Upper lobe of right lung (tissue), 1 donor: ENCODE results near the gene TEKT5. TPM values are rescaled to one million over a fixed set of nuclear protein-coding genes. Genes with fewer than 3 reads are reported as not detected.

Source experiments
- ATAC-seq: fragments of 200-7000 bp; cut with Tn5 transposase; one replicate; pipeline ENCODE4 v1.9.1; 2020; ENCODE audit warnings: mild to moderate bottlenecking, moderate library complexity
- DNase-seq: peaks from one replicate; pipeline ENCODE4 v3.0.0-alpha.2; 2020
- H3K27ac ChIP-seq: fragments of 200-600 bp; one replicate; pipeline ENCODE4 v1.8.0; 2022
- H3K27me3 ChIP-seq: fragments of 200-600 bp; one replicate; pipeline ENCODE4 v1.8.0; 2022; ENCODE audit warnings: mild to moderate bottlenecking
- H3K36me3 ChIP-seq: fragments of 200-600 bp; one replicate; pipeline ENCODE4 v1.8.0; 2022
- H3K4me1 ChIP-seq: fragments of 200-600 bp; one replicate; pipeline ENCODE4 v1.8.0; 2022
- H3K4me3 ChIP-seq: fragments of 200-600 bp; one replicate; pipeline ENCODE4 v1.8.0; 2022; ENCODE audit warnings: mild to moderate bottlenecking
- H3K9me3 ChIP-seq: fragments of 200-600 bp; one replicate; pipeline ENCODE4 v1.8.0; 2022
- CTCF ChIP-seq: fragments of 200-600 bp; IDR thresholded peaks from one replicate; pipeline ENCODE4 v1.8.0; 2022; ENCODE audit warnings: antibody characterized with exemption
- intact Hi-C: fragments of 100-400 bp; cut with DNase I; formaldehyde crosslinking; loops from one replicate; pipeline ENCODE4 v1.11.0; 2022
- total RNA-seq: library from RNA; stranded (reverse); fragmentation: NEBNext Ultra II Directional; extraction: Animal tissue kit (Norgen Biotek cat#: 25700); gene quantifications from one replicate; pipeline ENCODE4 v1.2.1, GENCODE V29; 2021
- donor health status: DM: no; HTN: yes; CAD: no; lungs with severe emphysema.

The TEKT5 gene
- total RNA-seq, 1 donor from 2014 or later, result not detected

GRCh38 chr16:10693889-10694288 is 841 bp downstream of the TEKT5 start:
- no peak for ATAC-seq
- no peaks in the 10 kb centered on the region for H3K27me3 ChIP-seq
- H3K27ac ChIP-seq, result no peak overlapping the region
- intact Hi-C loops, result no loop called here
- no peak for TF ChIP-seq CTCF
- H3K9me3 ChIP-seq, result no peaks in the 10 kb centered on the region
- DNase-seq, result no peak
- no peaks in the 10 kb centered on the region for H3K36me3 ChIP-seq
- H3K4me1 ChIP-seq, result peaks cover 2% of the 10 kb centered on the region
- no peak overlapping the region for H3K4me3 ChIP-seq

GRCh38 chr16:10692470-10692869 is 2.3 kb downstream of the TEKT5 start:
- no peaks in the 10 kb centered on the region for H3K9me3 ChIP-seq

GRCh38 chr16:10688726-10689125 is 6.0 kb downstream of the TEKT5 start:
- Histone ChIP-seq H3K27me3 (no peaks in the 10 kb centered on the region), H3K36me3 (no peaks in the 10 kb centered on the region), H3K27ac (no peak overlapping the region), H3K4me1 (peaks cover 9% of the 10 kb centered on the region), H3K4me3 (no peak overlapping the region), H3K9me3 (no peaks in the 10 kb centered on the region)
- peak; percentile 14 for ATAC-seq
- DNase-seq, result no peak
- TF ChIP-seq CTCF, result no peak
- intact Hi-C loops, result no loop called here

More at GRCh38 chr16:10692470-10692869, 2.3 kb downstream of the TEKT5 start:
- no peaks in the 10 kb centered on the region for H3K27me3 ChIP-seq
- ATAC-seq (no peak), DNase-seq (no peak)
- intact Hi-C loops, result no loop called here
- TF ChIP-seq CTCF, result no peak
- H3K36me3 ChIP-seq, result no peaks in the 10 kb centered on the region
- no peak overlapping the region for H3K4me3 ChIP-seq
- no peak overlapping the region for H3K27ac ChIP-seq
- H3K4me1 ChIP-seq, result peaks cover 5% of the 10 kb centered on the region

GRCh38 chr16:10688291-10688690 is 6.4 kb downstream of the TEKT5 start:
- Histone ChIP-seq H3K36me3 (no peaks in the 10 kb centered on the region), H3K27ac (no peak overlapping the region), H3K4me3 (no peak overlapping the region), H3K9me3 (no peaks in the 10 kb centered on the region), H3K4me1 (peaks cover 9% of the 10 kb centered on the region), H3K27me3 (no peaks in the 10 kb centered on the region)
- DNase-seq, result peak; percentile 84
- intact Hi-C loops, result no loop called here
- peak; percentile 94 for ATAC-seq
- TF ChIP-seq CTCF, result no peak

- no peaks in the 10 kb centered on the region for H3K9me3 ChIP-seq
- ATAC-seq (no peak), DNase-seq (no peak)
- H3K36me3 ChIP-seq, result no peaks in the 10 kb centered on the region
- no peaks in the 10 kb centered on the region for H3K27me3 ChIP-seq
- H3K27ac ChIP-seq, result no peak overlapping the region
- H3K4me3 ChIP-seq, result no peak overlapping the region
- no peak for TF ChIP-seq CTCF
- intact Hi-C loops, result no loop called here
- H3K4me1 ChIP-seq, result peaks cover 9% of the 10 kb centered on the region
Observed at GRCh38 chr16:10685709-10686108, 9.0 kb downstream of the TEKT5 start.

GRCh38 chr16:10684511-10685151 is 10.1 kb downstream of the TEKT5 start:
- Histone ChIP-seq H3K36me3 (no peaks in the 10 kb centered on the region), H3K4me3 (no peak overlapping the region), H3K27me3 (no peaks in the 10 kb centered on the region), H3K4me1 (peaks cover 9% of the 10 kb centered on the region), H3K27ac (no peak overlapping the region), H3K9me3 (no peaks in the 10 kb centered on the region)
- ATAC-seq (no peak), DNase-seq (peak; percentile 45)
- intact Hi-C loops, result no loop called here
- no peak for TF ChIP-seq CTCF
